Measurements from ENCODE around the gene RSL1D1.

RSL1D1 gene

DNA sequence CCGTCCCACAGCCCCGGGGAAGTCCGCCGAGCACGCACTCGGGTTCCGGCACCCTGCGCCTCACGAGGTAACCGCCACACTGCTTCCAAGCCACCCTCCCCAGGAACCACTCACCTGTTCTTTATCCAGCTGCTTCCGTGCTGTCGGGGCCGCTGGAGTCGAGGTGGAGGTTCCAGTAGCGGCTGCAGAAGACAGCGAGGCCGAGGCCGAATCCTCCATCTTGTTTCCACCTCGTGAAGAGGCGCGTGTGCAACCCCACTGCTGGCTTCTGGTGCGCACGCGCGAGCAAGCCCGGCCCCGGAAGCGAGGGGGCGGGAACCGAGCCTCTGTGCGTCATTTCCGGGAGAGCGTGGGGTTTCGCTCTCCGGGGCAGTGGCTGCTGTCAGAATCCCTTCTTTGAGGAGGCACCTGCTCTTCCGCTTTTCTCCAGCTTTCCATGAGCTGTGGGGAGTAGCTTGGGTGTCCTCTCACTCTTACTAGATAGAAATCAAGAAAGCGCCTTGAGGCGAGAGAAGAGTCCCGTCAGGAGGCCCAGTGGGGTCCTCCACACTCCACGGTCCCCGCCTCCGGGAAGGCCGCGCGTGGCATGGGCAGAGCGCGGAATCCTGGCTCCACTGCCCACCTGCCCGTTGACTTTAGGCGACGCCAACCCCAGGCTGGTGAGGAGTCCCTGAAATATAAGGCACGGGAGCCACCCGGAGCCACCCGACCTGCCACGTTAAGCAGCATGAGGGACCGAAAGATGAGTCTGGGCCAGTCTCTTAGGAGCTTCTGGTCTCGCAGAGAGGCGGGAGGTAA lies at the start of gene RSL1D1:
Gene RSL1D1 (minus strand): TSS at position 249 of the 798 bp plus-strand sequence. CDS start 30 bp downstream, at position 219.
- DNase-seq (ENCODE audit: low read depth) = peak; percentile 87

DNA sequence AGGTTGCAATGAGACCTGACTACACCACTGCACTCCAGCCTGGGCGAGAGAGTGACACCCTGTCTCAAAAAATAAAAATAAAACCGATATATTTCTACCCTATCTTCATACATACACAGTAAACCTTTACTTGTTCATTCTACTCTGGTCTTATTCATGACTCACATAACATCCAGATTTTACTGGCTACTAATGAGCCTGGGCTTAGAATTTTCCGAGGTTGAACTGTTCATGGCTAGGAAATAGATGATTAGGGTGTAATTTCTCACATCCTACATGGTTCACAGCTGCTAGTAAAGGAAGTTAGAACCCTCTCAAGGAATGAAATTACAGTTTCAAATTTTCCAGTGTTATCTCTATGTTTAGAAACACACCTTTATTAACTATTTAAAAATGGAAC lies 49.7 kb upstream of the RSL1D1 start:
- DNase-seq (ENCODE audit: low read depth) = no peak

DNA sequence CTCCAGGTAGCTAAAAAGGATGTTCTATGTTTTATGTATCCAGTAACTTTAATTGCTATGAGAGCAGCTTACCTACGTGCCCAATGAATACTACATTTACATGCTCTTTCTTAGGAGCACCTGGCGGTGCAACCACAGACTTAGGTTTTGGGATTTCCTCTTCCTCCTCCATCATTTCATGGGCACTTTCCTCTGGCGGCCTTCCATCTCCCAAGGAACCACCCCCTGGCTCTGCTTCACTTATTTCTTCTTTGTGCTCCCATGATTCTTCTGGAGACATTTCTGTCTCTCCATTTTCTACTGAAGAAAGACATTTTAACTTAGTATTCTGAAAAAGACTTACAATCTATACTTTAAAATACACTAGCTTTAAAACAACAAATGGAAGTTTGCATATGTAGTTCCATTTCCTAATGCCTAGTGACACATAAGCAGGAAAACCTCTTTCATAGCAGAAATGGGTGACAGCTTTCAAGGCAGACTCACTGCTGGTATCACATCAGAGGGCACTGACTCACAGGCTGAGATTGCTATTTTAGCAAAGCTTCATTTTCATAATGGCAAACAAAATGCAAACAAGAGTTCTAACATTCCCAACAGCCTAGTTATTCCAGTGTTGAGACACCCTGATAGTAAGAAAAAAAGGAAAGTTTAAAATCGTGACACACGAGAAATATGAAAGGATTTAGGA lies 45.3 kb upstream of the RSL1D1 start:
- no peak for DNase-seq (ENCODE audit: low read depth)

- DNase-seq (ENCODE audit: low read depth) = no peak
Observed at GRCh38 chr16:11893571-11893970, 42.2 kb upstream of the RSL1D1 start.

DNA sequence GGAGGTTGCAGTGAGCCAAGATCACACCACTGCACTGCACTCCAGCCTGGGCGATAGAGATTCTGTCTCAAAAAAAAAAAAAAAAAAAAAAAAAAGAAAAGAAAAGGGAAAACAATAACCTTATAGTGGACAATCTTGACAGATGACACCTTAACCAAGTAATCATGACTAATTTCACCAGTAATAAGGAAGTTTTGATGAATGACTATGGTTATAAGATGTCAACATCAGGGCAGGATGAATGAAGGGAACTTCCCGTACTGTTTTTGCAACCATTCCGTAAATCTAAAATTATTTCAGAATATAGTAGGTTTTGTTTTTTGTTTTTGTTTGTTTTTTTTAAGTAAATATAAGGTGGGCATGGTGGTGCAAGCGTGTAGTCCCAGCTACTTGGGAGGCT lies 41.4 kb upstream of the RSL1D1 start:
- DNase-seq (ENCODE audit: low read depth) = no peak

DNA sequence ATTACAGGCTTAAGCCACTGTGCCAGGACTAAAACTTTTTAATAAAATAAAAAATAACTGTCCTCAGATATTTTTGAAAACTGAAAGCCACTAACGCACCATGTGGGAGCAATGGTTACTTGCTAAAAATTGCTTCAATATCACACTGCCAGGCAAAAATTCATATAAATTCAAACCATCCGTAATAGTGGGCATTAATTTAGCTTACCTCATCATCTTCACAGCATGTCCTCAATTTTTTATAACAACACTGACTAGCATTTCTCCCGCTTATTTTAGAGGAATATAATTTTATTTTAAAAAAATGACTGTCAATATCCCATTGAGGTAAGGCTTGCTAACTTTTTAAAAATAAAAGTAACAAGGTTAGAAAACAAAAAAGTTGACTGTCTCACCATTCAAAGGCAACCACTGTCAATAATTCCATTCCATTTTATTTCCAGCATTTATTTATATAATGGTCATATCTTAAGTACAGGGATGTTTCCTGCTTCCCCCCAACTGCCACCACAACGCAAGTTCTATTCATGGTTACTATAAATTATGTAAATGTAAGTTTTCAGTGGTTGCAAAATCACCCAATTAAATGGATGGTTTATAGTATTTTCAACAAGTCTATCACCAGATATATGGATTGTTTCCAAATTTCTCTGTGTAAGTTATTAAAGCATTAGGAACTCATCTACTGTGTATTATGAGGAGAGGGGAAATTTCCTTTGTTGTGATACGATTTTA lies 39.1 kb upstream of the RSL1D1 start:
- no peak for DNase-seq (ENCODE audit: low read depth)

DNA sequence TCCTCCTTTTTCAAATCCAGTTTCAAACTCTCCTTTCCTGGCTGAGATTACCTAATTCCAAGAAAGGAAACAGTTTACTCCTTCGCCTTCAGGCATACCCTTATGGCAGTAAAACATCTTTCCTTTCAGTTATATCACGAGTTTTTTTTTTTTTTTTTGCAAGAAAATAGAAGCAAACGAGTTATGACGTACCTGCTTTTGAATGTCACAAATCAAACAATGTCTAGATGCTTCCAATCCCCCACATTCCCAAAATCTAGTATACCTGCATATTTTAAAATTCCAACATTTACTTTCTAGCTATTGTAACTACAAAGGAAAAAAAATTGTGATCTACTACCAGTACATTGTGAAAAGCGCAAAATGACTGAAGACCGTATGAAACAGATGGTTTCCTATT lies 35.5 kb upstream of the RSL1D1 start:
- DNase-seq (ENCODE audit: low read depth) = no peak

DNA sequence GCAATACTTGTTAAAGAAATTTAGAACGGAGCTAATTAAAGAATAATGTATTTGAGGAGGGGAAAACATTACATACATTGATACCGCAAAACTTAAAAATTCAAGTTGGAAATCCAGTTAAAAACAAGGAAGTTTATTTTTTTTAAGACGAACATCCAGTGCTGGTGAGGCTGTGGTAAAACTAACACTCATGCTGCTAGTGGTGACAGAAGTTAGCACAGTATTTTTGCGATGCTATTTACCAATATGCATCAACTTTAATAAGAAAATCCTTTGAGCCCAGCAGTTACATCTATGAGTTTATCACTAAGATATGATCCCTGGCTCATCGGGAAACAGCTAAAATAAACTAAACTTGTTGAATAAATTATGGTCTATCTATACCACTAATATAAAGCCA lies 32.7 kb upstream of the RSL1D1 start:
- DNase-seq (ENCODE audit: low read depth) = no peak

- DNase-seq (ENCODE audit: low read depth) = no peak
Observed at GRCh38 chr16:11880007-11880406, 28.7 kb upstream of the RSL1D1 start.

DNA sequence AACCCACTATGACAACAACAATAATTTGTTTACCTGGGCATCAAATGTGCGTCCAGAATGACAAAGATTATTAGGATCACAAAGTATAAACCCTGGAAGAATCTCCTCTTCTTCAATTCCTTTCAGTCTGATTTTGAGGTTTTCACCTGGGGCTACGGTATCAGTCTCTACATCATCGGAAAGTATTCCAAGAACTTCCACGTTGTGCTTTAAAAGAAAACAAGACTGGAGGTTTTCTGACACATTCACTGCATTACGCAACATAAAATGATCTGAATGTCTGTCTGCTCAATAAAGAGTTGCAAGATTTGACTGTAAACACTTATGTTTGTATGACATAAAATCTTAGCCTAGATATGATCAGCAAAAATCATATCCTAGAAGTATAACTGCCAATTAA lies 26.0 kb upstream of the RSL1D1 start:
- DNase-seq (ENCODE audit: low read depth) = no peak

GRCh38 chr16:11876306-11876705 lies 25.0 kb upstream of the RSL1D1 start:
- no peak for DNase-seq (ENCODE audit: low read depth)

GRCh38 chr16:11875721-11876120 lies 24.4 kb upstream of the RSL1D1 start:
- DNase-seq (ENCODE audit: low read depth) = no peak

GRCh38 chr16:11871193-11871592 lies 19.9 kb upstream of the RSL1D1 start:
- DNase-seq (ENCODE audit: low read depth) = no peak

GRCh38 chr16:11870399-11870798 lies 19.1 kb upstream of the RSL1D1 start:
- DNase-seq (ENCODE audit: low read depth) = no peak

- no peak for DNase-seq (ENCODE audit: low read depth)
Observed at GRCh38 chr16:11869353-11870228, 18.2 kb upstream of the RSL1D1 start.

- no peak for DNase-seq (ENCODE audit: low read depth)
Observed at GRCh38 chr16:11868412-11868980, 17.2 kb upstream of the RSL1D1 start.

GRCh38 chr16:11862489-11862888 lies 11.1 kb upstream of the RSL1D1 start:
- DNase-seq (ENCODE audit: low read depth) = no peak

GRCh38 chr16:11857161-11857560 lies 5.8 kb upstream of the RSL1D1 start:
- no peak for DNase-seq (ENCODE audit: low read depth)

- no peak for DNase-seq (ENCODE audit: low read depth)
Observed at GRCh38 chr16:11852092-11852809, 909 bp upstream of the RSL1D1 start.

GRCh38 chr16:11848842-11849241 lies 2.5 kb downstream of the RSL1D1 start:
- no peak for DNase-seq (ENCODE audit: low read depth)

DNA sequence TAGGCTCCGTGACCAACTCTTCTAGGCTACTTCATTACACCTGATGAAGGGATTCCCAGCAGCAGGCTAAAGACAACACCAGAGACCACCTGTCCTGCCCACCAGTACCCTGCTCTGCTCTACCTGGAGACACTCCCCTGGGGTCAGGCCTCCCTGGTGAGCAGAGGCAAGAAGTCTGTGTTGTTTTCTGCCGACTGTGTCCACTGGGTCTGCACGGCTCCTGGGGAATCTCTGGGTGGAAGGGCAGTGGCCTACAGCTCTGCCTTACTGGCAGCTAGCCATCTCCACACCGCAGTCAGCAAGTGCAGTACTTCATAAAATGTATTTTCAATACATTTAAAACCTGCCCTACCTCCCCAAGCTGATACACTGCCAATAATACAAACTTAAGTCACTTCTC lies 6.8 kb downstream of the RSL1D1 start:
- no peak for DNase-seq (ENCODE audit: low read depth)
